Tibial nerve (tissue), 4 donors: ENCODE data around the gene C1QTNF6.

Experiments used
- EP300 ChIP-seq, 2 donors: sonication (generic); formaldehyde crosslinking; IDR thresholded peaks; one replicate each; pipeline ENCODE4 v1.6.1; 2017; ENCODE audit warnings: antibody characterized with exemption in 2 of 2, mild to moderate bottlenecking in 1 of 2
- TF ChIP-seq, protein P1 (sequence below), 5 experiments: fragments of 200-600 bp in 3 of 5; fragments of 450-650 bp in 2 of 5; sonication (generic) in 3 of 5; IDR thresholded peaks; one replicate each; pipeline ENCODE4 v1.5.1; 2016 to 2019; ENCODE audit warnings: antibody characterized with exemption in 5 of 5, mild to moderate bottlenecking in 3 of 5, moderate library complexity in 2 of 5

DNA sequence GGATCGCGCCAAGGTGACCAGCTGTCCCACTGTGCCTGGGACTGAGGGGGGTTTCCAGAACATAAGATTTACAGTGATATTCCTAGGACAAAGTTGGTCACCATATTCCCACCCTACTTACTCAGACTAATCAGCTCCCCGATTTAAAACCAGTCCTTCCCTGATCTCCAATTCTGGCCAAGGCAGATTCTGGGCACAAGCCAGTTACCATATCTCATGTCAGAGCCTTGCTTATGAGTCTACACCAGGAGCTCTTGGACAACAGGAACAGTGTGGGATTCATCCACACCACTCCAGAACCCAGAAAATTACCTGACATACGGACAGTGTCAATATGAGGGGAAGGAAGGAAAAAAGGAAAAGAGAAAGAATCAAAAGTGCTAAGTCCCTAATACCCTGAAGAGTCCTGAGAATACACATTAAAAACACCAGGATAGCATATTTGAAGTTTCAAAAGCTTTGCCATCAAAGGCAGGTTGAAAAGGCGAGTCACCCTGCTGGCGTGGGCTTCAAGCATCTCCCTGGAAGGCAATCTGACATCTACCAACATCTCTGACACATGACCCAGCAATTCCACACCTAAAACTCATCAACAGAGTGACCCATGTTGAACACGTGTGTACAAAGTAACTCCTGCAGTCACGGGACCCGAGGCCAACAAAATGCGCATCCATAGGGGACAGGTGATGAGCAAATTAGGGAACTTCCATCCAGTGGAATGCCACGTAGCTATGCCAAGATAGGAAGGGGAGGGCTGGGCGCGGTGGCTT is 30.3 kb downstream of the C1QTNF6 start:
- no peak for TF ChIP-seq EP300 (IDR thresholded peaks at IDR 0.05)
- TF ChIP-seq, protein P1, sequence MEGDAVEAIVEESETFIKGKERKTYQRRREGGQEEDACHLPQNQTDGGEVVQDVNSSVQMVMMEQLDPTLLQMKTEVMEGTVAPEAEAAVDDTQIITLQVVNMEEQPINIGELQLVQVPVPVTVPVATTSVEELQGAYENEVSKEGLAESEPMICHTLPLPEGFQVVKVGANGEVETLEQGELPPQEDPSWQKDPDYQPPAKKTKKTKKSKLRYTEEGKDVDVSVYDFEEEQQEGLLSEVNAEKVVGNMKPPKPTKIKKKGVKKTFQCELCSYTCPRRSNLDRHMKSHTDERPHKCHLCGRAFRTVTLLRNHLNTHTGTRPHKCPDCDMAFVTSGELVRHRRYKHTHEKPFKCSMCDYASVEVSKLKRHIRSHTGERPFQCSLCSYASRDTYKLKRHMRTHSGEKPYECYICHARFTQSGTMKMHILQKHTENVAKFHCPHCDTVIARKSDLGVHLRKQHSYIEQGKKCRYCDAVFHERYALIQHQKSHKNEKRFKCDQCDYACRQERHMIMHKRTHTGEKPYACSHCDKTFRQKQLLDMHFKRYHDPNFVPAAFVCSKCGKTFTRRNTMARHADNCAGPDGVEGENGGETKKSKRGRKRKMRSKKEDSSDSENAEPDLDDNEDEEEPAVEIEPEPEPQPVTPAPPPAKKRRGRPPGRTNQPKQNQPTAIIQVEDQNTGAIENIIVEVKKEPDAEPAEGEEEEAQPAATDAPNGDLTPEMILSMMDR (IDR thresholded peaks at IDR 0.05) = no peak
